Measurements from ENCODE around the gene XRCC3. TPM values are rescaled to one million over a fixed set of nuclear protein-coding genes. Genes with fewer than 3 reads are reported as not detected.
A peak's percentile ranks its signal among the peaks of the same experiment; 100 is the strongest.

XRCC3 gene
- total RNA-seq, 1 donor from 2014 or later, result 4.1 TPM

DNA sequence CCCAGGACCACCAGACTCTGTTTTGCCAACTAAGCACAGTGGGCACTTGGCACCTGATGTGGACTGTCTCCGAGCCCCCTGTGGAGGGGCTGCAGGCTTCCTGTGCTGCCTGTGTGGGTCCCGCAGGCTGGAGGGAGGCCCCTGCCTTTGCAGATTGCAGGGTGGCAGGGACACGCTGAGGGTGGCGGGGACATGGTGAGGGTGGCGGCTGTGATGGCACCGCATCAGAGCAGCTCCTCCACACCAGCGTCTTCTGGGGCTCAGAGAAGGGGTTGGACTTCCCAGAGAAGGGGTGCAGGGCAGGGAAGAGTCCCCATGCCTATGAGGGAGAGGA, 8.5 kb upstream of the XRCC3 start:
- peak overlapping the region; percentile 71 for H3K27ac ChIP-seq (replicated peaks)
- TF ChIP-seq, protein P1, sequence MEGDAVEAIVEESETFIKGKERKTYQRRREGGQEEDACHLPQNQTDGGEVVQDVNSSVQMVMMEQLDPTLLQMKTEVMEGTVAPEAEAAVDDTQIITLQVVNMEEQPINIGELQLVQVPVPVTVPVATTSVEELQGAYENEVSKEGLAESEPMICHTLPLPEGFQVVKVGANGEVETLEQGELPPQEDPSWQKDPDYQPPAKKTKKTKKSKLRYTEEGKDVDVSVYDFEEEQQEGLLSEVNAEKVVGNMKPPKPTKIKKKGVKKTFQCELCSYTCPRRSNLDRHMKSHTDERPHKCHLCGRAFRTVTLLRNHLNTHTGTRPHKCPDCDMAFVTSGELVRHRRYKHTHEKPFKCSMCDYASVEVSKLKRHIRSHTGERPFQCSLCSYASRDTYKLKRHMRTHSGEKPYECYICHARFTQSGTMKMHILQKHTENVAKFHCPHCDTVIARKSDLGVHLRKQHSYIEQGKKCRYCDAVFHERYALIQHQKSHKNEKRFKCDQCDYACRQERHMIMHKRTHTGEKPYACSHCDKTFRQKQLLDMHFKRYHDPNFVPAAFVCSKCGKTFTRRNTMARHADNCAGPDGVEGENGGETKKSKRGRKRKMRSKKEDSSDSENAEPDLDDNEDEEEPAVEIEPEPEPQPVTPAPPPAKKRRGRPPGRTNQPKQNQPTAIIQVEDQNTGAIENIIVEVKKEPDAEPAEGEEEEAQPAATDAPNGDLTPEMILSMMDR (IDR thresholded peaks at IDR 0.05; ENCODE audit: borderline replicate concordance), result no peak
- no peak overlapping the region for H3K4me3 ChIP-seq
- H3K27me3 ChIP-seq (ENCODE audit: low read depth), result no peaks in the 10 kb centered on the region
- peaks cover 14% of the 10 kb centered on the region for H3K36me3 ChIP-seq
- intact Hi-C loops (cut with micrococcal nuclease), result no loop called here
- peaks cover 57% of the 10 kb centered on the region for H3K4me1 ChIP-seq
- DNase-seq, result no peak
- no peaks in the 10 kb centered on the region for H3K9me3 ChIP-seq (replicated peaks)

DNA sequence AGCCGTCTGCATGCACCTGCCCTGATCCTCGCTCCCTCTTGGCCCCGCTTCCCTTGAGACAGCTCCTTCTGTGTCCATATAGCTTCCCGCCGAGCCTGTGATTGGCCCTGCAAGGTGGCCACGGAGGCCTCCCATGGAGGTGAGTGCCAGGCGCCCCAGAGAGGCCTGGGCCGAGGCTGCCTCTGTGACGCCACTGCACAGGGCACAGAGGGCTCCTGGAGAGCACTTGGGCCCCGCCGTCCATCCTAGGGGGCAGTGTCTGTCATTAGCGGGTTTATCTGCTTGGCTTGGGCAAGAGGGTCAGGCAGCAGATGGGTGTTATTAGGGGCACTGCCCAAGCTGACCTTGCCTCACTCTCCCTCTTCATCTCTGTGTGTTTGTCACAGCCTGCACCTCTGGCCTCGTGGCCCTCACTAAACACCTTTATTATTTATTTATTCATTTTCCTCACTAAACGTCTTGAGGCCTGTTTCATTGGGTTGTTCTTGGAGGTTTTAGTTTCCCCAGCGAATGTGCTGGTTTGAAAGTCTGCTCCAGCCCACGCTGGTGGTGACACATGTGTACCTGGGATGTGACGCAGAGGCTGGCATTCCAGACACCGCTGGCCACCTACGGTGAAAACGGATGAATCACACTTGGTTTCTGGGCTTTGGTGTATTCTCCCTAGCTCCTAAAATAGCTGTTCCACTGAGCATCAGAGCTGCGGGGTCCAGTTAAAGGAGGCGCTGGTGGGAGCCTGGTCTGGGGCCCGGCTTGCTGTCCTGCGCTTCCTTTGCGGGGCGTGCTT, 6.3 kb upstream of the XRCC3 start:
- Histone ChIP-seq H3K27me3 (ENCODE audit: low read depth) (no peaks in the 10 kb centered on the region), H3K27ac (replicated peaks) (no peak overlapping the region), H3K4me1 (peaks cover 78% of the 10 kb centered on the region), H3K9me3 (replicated peaks) (no peaks in the 10 kb centered on the region), H3K36me3 (no peaks in the 10 kb centered on the region), H3K4me3 (no peak overlapping the region)
- intact Hi-C loops (cut with micrococcal nuclease), result no loop called here
- no peak for DNase-seq
- TF ChIP-seq, protein P1 (IDR thresholded peaks at IDR 0.05; ENCODE audit: borderline replicate concordance), result no peak

DNA sequence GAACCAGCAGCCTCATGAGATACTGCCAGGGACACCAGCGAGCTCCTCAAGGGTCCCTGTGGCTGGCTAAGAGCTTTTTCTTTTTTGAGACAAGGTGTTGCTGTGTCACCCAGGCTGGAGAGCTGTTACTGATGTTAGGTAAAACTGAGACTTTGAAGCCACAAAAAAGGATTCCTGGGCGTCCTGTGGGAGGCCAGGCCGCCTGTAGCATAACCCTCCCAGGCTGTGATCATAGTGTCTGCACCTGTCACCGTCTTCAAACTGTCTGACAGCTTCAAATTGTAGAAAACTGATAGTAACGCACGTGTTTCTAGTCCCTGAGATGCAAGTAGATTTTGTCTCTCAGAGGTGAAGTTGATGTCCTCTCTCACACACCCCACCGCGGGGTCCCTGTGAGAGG, 4.5 kb upstream of the XRCC3 start:
- intact Hi-C loops (cut with micrococcal nuclease), result no loop called here
- no peak for DNase-seq
- TF ChIP-seq, protein P1 (IDR thresholded peaks at IDR 0.05; ENCODE audit: borderline replicate concordance), result no peak
- Histone ChIP-seq H3K4me1 (peaks cover 73% of the 10 kb centered on the region), H3K27me3 (ENCODE audit: low read depth) (no peaks in the 10 kb centered on the region), H3K27ac (replicated peaks) (no peak overlapping the region), H3K4me3 (no peak overlapping the region), H3K9me3 (replicated peaks) (no peaks in the 10 kb centered on the region), H3K36me3 (no peaks in the 10 kb centered on the region)

DNA sequence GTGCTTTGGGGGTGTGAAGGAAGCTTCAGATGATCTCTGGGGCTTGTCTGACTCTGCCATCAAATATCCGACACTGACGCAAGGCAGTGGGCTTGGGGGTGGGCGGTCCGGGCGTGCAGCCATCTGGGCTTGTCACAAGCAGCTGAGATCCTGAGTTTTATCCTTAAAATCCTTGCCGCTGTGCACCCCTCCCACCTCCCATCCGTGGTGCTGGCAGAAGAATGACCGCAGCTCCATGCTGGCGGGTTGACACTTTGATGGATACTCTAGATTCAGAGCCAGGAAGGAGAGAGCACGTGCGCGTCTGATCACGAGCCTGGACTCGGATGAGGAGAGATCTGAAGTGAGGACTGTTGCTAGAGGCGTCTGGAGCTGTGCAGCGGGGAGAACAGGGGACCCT, 3.3 kb upstream of the XRCC3 start:
- intact Hi-C loops (cut with micrococcal nuclease), result no loop called here
- no peak overlapping the region for H3K4me3 ChIP-seq
- no peaks in the 10 kb centered on the region for H3K27me3 ChIP-seq (ENCODE audit: low read depth)
- H3K27ac ChIP-seq (replicated peaks), result no peak overlapping the region
- H3K36me3 ChIP-seq, result no peaks in the 10 kb centered on the region
- H3K4me1 ChIP-seq, result peaks cover 73% of the 10 kb centered on the region
- TF ChIP-seq, protein P1 (IDR thresholded peaks at IDR 0.05; ENCODE audit: borderline replicate concordance), result no peak
- no peak for DNase-seq
- H3K9me3 ChIP-seq (replicated peaks), result no peaks in the 10 kb centered on the region

- Histone ChIP-seq H3K36me3 (no peaks in the 10 kb centered on the region), H3K4me1 (peaks cover 73% of the 10 kb centered on the region), H3K9me3 (replicated peaks) (no peaks in the 10 kb centered on the region), H3K27ac (replicated peaks) (no peak overlapping the region), H3K27me3 (ENCODE audit: low read depth) (no peaks in the 10 kb centered on the region), H3K4me3 (peak overlapping the region; percentile 94)
- no peak for DNase-seq
- TF ChIP-seq, protein P1 (IDR thresholded peaks at IDR 0.05; ENCODE audit: borderline replicate concordance), result no peak
- intact Hi-C loops (cut with micrococcal nuclease), result no loop called here
These were observed 1.7 kb upstream of the XRCC3 start for GRCh38 chr14:103716899-103717411.
